ENCODE data around the gene TNIK.

TNIK gene

DNA sequence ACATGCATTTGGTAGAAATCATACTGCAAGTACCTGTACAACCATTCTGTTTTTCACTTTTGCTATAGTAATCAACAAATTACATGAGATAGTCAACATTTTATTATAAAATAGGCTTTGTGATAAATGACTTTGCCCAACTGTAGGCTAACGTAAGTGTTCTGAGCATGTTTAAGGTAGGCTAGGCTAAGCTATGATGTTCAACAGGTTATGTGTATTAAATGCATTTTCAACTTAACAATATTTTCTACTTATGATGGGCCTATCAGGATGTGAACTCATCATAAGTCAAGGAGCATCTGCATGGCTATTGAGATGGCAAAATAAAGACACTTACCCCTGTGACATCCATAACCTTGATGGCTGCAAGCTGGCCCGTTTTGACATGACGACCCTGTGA, 232.4 kb downstream of the TNIK start:
- DNase-seq (ENCODE audit: low read depth): no peak

DNA sequence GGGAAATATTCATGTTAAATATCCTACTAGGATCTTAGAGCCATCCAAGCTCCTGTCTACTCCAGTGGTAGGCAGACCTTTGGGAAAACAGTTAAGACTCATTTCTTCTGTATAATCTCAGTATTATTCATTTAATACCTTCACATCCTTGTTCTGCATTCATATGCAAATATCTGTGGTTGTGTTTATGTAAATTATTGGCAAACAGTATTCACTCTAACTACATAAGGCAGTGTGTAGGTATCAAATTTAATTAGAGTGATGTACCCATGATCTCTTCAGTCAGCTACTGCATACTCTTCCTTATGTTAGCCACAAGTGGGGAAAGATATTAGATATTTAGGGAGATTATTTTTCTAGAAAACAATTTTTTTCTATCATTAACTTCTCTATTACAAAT, 232.8 kb downstream of the TNIK start:
- no peak for DNase-seq (ENCODE audit: low read depth)

DNA sequence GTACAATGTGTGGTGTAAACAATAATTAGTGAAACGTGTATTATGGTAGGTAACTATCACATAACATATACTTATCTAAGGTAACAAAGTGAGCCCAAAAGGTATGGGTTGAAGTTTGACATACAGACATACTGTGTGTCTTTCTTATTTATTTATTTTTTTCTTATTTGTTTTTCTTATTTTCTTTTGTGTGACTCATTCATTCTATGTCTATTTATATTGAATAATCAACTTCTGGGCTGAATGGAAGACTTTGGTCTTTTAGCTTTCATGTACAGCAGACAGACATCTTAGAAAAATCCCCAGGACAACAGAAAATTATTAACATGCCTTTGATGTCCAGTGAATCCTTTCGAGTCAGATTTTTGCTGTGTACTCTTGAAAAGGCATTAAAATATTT, 233.4 kb downstream of the TNIK start:
- no peak for DNase-seq (ENCODE audit: low read depth)

DNA sequence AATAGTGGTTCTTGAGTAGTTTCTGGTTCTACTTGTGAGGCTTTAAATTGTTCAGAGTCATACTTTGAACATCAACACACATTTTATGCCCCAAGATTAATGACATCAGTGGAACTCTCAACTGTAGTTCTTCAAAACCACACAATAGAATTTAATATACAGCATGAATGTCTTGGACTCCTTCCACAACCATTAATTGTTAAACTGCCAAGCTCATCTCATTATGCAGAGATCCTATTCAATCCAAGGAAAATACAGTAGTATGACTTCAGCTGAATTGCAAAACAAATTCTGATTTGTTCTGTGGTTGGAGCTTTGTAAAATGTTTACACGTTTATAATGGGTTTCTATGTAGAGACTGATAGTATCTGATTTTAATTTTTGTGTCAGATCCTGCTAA, 234.5 kb downstream of the TNIK start:
- DNase-seq (ENCODE audit: low read depth): no peak

DNA sequence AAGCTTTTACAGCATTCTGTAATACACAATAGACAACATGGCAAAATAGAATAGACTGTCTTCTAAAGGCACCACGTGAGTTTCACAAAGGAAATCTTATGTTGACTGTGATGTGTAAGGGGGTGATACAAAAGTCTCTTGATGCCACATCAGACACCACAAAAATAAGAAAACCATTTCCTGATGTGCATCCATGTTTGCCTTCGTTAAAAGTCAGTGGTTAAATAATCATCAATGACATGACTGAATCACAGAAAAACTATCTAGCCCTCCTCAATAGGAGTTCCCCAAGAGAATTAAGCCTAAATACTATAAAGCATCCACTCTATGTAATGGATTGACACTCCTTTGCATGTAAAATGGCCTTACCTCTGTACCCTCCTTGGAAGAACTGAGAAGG, 235.0 kb downstream of the TNIK start:
- DNase-seq (ENCODE audit: low read depth): no peak

DNA sequence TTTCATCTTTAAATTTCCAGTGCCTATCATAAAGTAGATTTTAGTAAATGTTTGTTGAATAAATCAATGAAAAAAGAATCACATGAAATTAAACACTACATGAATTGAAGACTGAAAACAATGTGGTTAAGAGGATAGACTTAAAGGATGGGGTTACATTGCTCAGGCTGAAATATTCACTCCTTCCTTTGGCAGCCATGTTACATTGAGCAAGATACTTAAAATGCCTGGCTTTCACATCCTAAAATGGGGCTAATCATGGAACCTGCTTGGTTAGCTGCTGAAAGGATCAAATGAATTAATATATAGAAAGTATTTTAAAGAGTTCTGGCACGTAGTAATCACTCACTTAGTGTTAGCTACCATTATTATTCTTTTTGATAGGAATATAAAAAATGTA, 236.8 kb downstream of the TNIK start:
- no peak for DNase-seq (ENCODE audit: low read depth)

DNA sequence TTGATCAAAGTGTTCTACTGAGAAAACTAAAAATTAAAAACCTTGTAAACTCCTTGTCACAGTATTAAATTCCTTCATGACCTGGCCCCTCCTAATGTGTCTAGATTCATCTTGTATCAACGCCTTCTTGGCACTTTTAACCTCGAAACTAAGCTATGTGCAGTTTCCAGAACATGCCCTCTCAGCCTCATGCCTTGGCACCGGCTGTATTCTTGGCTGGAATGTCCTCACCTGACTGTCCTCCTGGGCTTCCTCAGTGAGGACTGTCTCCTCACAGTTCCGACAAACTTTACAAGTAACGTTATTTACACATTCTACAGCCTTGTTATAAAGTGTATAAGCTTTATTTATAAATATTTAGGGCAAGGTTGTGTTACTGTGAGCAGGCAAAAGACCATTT, 237.2 kb downstream of the TNIK start:
- no peak for DNase-seq (ENCODE audit: low read depth)

DNA sequence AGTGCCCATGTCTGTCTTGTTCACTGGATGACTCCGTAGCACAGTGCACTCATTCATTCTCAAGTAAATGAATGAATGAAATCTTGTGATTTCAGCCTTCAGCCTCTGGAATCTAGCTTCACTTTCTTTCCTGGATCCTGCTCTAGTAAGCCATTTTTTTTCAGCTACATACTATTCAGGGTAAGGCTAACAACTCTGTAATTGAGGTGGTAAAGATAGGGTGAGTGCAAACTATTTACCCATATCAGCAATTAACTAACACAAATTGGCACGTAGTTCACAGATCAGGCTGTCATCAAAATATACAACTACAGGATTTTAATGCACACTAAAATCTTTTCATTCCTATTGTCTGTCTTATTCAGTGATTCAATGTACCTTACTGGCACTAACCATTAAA, 238.6 kb downstream of the TNIK start:
- DNase-seq (ENCODE audit: low read depth): no peak

DNA sequence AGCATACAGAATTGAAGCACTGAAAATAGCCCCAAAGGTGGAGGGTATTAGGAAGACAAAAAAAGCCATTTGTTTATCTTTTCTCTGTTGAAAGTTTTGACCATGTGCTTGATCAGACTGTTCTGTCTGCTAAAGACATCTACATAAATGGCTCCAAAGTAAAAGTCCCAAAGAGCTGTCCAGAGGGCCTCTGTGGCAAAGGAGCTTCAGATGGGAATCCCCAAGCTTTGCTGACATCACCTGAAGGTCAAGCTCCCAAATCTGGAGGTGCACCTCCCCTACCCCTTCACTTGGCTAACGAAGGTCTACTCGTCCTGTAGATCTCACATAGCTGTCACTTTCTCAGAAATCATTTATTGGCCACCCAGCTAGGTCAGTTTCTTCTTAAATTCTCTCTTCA, 239.1 kb downstream of the TNIK start:
- no peak for DNase-seq (ENCODE audit: low read depth)

DNA sequence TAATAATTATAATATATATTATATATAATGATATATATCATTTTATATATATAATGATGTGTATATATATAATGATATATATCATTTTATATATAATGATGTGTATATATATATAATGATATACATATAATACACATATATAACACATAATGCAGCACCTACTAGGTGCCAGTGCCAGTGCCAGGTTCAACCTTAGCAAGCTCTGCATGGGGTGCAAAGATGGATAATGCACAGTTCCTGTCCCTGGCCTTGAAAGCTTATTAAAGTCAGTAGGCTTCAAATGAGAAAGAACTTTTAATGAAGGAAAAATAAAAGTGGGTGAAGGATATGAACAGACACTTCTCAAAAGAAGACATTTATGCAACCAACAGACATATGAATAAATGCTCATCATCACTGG, 240.9 kb downstream of the TNIK start:
- no peak for DNase-seq (ENCODE audit: low read depth)

DNA sequence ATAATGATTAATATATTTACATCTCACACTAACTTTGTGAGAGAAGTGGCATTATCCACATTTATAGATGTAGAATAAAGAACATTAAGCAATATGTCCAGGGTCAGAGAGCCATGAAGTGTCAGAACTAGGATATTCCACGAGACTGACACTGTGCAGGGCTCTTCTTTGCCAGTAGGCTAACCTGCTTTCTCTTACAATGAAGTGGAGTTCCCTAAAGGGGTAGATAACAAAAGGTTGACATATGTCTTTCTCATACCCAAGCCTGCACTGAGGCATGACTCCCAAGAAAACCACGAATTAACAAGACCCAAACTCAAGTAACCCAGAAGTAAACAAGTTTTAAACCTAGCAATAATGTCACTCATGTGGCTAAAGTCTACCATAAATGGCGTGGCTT, 242.1 kb downstream of the TNIK start:
- DNase-seq (ENCODE audit: low read depth): no peak

DNA sequence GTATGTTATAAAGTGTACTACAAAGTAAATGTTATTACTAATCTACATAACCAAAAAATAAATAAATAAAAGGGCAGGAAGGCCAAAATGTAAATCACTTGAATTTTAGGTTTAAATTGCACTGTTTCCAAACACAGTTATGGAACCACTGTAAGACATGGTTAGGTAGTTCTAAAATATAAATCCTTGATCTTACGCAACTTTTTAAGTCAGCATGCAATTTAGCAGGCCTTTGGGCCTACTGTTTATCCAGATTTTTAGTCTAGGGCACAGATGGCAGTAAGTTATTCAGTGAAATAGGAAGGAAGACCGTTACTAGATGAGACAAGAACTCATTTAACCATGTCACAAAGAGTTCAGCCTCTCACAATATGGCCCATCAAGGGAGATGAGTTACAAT, 246.3 kb downstream of the TNIK start:
- no peak for DNase-seq (ENCODE audit: low read depth)

DNA sequence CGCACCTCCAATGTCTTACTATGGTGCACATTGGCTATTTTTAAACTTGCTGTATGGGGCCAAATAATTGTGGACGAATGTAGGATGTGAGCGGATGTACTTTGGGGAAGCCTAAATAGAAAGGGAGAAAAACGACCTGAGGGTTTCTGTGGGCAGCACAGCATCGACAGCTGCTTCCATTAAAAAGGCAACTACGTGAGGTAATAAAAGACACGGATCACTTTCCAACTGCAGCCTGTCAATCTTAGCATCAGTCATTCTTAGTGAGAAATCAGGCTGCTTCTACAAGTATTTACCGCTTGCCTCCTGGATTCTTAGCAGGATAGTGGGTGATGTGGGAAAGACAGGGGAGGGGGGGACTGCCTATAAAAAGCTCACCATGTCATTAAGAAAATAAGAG, 247.0 kb downstream of the TNIK start:
- DNase-seq (ENCODE audit: low read depth): no peak

DNA sequence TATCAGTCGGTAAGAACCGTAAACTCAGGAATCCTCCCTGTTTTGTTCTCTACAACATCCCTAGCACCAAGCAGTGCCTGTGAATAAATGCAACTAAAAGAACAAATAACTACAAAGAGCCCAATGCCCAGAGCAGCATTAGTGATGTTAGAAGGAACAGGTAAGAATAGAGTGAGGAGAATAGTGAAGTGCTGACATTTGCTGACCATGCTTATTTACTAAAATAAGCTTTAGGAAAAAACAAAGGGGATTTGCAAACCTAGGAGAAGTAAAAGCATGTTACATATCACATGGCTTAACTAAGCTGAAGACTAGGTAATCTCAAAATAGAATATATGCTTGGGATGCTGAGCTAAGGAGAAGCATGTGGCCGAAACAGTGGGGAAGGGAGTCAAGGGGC, 247.6 kb downstream of the TNIK start:
- DNase-seq (ENCODE audit: low read depth): no peak

DNA sequence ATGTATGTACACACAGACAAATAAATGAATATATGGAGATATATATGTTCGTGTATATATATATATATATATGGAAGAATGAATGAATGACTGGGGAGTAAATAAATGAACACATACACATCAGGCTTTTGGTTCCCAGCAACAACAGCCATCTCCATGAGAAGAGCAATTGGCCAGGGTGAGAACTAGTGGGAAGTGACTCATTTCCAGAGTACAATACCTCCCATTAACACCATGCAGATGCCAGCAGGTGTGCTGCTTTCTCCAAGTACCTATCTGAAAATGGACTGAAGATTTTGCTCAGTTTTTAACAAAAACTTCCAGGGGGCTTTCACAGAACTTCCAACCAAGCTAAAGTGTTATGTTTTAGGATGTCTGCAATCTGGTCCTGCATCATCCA, 253.9 kb downstream of the TNIK start:
- DNase-seq (ENCODE audit: low read depth): no peak

DNA sequence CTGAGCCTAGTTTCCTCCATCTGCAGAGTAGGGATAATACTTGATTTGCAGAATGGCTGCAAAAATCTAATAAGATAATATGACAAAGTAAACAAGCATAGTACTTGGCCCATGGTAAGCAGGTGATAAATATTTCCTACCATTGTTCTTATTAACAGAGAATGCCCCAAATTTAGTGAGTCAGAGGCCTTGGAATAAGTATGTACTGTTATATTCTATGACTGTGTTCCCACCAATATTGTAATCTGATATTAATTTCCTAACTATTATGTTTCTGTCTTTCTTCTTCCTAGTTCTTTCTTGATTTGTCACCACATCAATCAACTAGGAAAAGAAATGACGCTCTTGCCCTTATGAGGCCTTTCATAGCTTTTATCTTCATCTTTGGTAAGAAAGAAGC, 255.3 kb downstream of the TNIK start:
- DNase-seq (ENCODE audit: low read depth): no peak

DNA sequence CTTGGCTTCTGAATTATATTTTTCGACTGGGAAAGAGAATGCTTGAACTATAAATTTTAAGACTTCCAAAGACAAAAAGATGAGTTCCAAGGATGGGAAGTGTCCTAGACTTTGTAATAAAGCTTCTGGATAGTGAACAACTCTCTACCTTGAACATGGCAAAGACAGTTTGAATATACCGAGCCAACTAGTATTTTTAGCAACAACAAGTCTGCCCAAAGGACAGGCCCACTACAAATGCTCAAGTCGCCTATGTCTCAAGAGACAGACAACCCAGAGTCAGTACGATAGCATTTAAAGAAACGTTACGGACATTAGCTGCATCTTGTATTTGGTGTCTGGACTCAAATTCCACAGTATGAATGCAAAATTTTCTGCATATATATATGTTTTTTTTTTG, 258.4 kb downstream of the TNIK start:
- no peak for DNase-seq (ENCODE audit: low read depth)

DNA sequence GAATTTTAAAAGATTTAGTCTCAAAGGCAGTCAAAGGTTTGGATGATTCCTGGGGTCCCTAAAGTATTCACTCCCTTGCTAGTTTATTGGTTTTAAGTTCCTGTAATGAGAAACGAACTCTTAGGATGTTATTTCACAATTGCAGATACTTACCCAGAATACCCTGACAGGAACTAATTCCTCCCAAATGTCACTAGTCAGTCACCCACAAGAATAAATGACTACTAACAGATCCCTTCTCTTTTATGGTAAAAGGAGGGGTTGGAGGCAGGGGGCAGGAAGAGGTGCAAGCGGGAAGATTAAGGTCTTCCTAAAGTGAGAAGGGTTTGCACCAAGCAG, 259.5 kb downstream of the TNIK start:
- DNase-seq (ENCODE audit: low read depth): no peak

DNA sequence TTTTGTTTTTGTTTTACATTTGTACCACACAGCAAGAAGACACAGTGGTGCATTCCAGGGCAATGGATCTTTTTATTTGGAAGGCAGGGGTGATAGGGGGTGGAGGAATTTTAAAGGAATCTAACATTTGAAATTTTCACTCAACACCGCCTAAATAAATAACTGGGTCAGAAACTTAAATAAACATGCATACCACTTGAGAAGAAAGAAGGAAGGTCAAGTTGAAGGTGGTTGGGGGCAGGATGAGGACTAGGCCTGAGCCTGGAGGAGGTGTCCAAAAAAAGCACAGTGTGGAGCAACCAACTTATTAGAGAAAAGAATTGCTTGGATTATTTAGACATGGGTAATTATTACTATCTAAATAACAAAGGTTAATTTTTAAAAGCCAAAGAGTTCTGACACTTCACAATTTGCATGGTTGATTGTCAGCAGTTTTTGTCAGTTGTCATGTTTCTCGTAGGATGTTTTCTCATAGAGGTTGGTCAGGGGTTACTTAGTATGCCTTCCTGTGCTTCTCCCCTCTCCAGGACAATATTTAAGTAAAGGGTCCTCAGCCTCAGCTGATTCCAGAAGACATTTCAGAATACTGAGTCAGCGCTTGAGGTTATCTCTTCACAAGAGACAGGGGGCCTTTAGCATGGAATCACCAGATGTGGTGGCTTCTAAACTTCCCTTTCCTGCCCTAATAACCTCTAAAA, 260.0 kb downstream of the TNIK start:
- no peak for DNase-seq (ENCODE audit: low read depth)

DNA sequence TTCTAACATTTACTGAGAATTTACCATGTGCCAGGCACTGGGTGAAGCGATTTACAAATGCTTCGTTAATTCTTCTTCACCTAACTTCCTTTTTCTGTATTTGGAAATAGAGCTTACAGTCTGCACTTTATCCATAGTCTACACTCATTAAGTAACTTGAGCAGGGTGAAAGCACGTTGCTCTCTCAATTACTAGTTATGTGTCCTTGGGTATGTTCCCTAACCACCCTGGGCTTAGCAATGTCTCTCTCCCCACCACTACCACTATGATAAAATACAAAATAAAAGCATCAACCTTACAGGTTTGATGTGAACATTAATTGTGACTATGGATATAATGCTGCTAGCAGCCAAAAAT, 260.8 kb downstream of the TNIK start:
- no peak for DNase-seq (ENCODE audit: low read depth)

DNA sequence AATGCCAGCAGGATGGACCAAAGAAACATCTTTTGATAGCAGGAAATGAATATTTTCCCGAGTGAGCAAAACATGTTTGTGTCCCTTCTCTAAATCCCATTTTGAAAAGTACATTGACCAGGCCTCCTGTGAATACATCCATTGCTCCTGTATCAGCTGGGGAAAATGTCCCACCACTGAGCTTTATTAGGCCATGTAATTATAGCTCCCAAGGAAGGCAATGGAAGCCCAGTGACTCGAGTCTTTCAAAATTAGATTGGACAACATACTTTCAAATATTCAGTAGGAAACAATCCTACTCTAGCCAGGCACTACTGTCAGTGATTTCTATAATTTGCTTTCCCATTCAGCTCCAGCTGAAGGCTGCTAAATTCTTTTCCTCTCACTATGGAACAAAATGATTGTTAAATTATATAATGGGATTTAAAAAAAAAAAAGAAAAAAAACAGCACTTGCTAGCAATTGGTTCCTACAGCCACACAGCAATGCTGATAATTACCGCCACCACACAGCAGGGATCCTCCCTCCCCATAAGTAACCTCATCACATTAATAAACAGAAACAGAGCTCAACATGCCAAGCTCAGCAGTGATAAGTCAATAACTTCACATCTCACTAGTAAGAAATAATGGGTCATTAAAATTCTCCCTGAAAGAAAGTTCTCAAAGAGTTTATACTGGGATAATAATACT, 261.3 kb downstream of the TNIK start:
- no peak for DNase-seq (ENCODE audit: low read depth)

DNA sequence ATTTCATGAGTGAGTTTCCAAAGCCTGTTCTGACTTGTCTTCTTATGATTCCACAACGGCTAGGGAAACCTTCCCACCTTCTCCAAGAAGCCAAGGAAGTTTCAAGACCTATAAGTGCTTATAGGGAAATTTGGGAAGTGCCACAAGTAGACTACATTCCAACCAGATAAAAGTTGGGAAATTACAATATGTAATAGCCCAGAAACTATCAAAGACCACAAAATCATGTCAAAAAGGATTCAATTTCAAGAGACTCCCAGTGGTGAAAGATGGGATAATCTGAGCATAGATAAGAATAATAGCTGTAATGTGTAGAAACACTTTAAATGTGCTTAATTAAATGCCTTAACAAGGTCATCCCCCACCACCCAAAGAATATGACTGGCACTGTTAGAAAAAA, 264.5 kb downstream of the TNIK start:
- DNase-seq (ENCODE audit: low read depth): no peak

DNA sequence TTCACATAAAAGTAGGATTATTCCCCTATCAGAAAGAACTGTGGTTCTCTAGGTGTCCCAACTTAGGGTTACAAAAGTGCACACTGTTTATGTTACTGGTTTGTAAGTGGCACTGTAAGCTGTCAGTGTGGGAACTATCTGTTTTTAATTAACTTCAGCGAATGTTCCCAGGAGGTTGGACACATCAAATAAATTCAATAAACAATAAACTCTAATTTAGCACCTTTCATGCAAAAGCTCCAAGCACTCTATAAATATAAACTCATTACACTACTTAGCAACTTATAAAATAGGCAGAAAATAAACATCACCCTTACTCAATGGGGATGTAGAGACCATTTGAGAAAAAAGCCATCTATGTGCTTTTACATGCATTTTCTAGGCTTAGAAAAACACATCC, 265.2 kb downstream of the TNIK start:
- no peak for DNase-seq (ENCODE audit: low read depth)

DNA sequence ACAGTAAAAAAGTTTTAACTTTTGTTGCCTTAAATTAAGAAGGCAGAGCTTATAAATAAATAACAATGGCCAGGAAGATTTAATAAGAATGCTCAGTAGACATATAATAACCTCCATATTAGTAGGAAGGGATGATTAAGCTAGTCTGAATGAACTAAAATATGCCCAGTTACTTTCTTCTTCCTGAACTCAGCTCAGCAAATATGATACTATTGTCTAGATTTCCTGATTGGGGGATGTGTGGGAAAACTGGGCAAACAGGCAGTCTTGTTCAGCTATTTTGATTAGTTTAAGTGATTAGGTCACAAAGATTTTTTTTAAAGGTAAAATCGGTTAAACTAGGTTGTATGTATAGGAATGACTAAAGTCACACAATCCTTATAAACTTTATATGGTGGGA, 266.5 kb downstream of the TNIK start:
- DNase-seq (ENCODE audit: low read depth): no peak
